SH-SY5Y (cell line): ENCODE measurements around the gene LSM14A.

Experiments
- GATA2 ChIP-seq: IDR thresholded peaks from 2 replicates; pipeline ENCODE4 v1.6.1; 2011; ENCODE audit warnings: mild to moderate bottlenecking, low read depth, low read length
- GATA3 ChIP-seq: IDR thresholded peaks from 2 replicates; pipeline ENCODE4 v1.6.1; 2011; ENCODE audit warnings: low read depth, mild to moderate bottlenecking, low read length, moderate library complexity

Gene LSM14A

GRCh38 chr19:34214040-34214439 is 41.7 kb downstream of the LSM14A start:
- no peak for TF ChIP-seq GATA3

GRCh38 chr19:34215006-34215665 is 42.8 kb downstream of the LSM14A start:
- TF ChIP-seq GATA2, result no peak
- TF ChIP-seq GATA3, result no peak

- TF ChIP-seq GATA2 (no peak), GATA3 (no peak)
Observed at GRCh38 chr19:34215666-34216038, 43.3 kb downstream of the LSM14A start.

GRCh38 chr19:34217952-34218817 is 45.9 kb downstream of the LSM14A start:
- TF ChIP-seq GATA3, result no peak
- peak; percentile 59 for TF ChIP-seq GATA2

- no peak for TF ChIP-seq GATA2
- no peak for TF ChIP-seq GATA3
Observed at GRCh38 chr19:34218818-34219164, 46.5 kb downstream of the LSM14A start.

GRCh38 chr19:34220472-34221063 is 48.3 kb downstream of the LSM14A start:
- no peak for TF ChIP-seq GATA3
- no peak for TF ChIP-seq GATA2

- TF ChIP-seq GATA2, result no peak
- TF ChIP-seq GATA3, result no peak
Observed at GRCh38 chr19:34222386-34222785, 50.1 kb downstream of the LSM14A start.

GRCh38 chr19:34224996-34225658 is 52.8 kb downstream of the LSM14A start:
- TF ChIP-seq GATA2, result no peak

- TF ChIP-seq GATA3 (no peak), GATA2 (no peak)
Observed at GRCh38 chr19:34225659-34226015, 53.3 kb downstream of the LSM14A start.

- TF ChIP-seq GATA3 (no peak), GATA2 (0 out of 2 replicates have a peak, but pooled peaks have one; percentile 5)
Observed at GRCh38 chr19:34226036-34226435, 53.7 kb downstream of the LSM14A start.

GRCh38 chr19:34228347-34228746 is 56.0 kb downstream of the LSM14A start:
- TF ChIP-seq GATA3 (no peak), GATA2 (no peak)

- TF ChIP-seq GATA2 (no peak), GATA3 (no peak)
Observed at GRCh38 chr19:34228762-34229161, 56.5 kb downstream of the LSM14A start.

GRCh38 chr19:34229721-34230120 is 57.4 kb downstream of the LSM14A start:
- no peak for TF ChIP-seq GATA3
- TF ChIP-seq GATA2, result no peak

GRCh38 chr19:34230820-34231219 is 58.5 kb downstream of the LSM14A start:
- no peak for TF ChIP-seq GATA3
- no peak for TF ChIP-seq GATA2
